Panc1 (cell line): ENCODE measurements around the gene ARHGAP25. TPM values are rescaled to one million over a fixed set of nuclear protein-coding genes. Genes with fewer than 3 reads are reported as not detected.

ENCODE experiments used
- ATAC-seq: fragments of 200-7000 bp; cut with Tn5 transposase; 2 replicates; pipeline ENCODE4 v1.9.1; 2020; ENCODE audit warnings: mild to moderate bottlenecking, moderate library complexity
- BruUV-seq: library from RNA; stranded (reverse); fragments of 400-500 nt; replicated peaks from 2 replicates; lab custom pipeline; 2021; lab: Mats Ljungman, UMichigan
- CTCF ChIA-PET: fragments of 300-600 bp; sonication (Branson Sonifier 250); formaldehyde crosslinking; loops from one replicate; lab custom pipeline; 2022; ENCODE audit warnings: antibody characterized with exemption; lab: Charles Lee
- POLR2A ChIA-PET: fragments of 300-600 bp; sonication (Branson Sonifier 250); formaldehyde crosslinking; loops from one replicate; lab custom pipeline; 2022; ENCODE audit warnings: antibody characterized with exemption; lab: Charles Lee
- DNase-seq: peaks from one replicate; pipeline ENCODE4 v3.0.0-alpha.2; 2010; ENCODE audit warnings: low read depth, low spot score
- H3K27ac ChIP-seq: 2 replicates; pipeline ENCODE4 v1.5.1; 2011; ENCODE audit warnings: mild to moderate bottlenecking, low read length, inconsistent platforms
- H3K27me3 ChIP-seq: fragments of 200-500 bp; sonication (Bioruptor generic); 2 replicates; pipeline ENCODE4 v1.6.0; 2014; ENCODE audit warnings: low read length, inconsistent platforms; ENCODE audit not compliant: control insufficient read depth, insufficient read depth
- H3K36me3 ChIP-seq: fragments of 200-500 bp; sonication (Bioruptor generic); 2 replicates; pipeline ENCODE4 v1.5.1; 2014; ENCODE audit warnings: inconsistent platforms, mild to moderate bottlenecking, low read length, moderate library complexity; ENCODE audit not compliant: control insufficient read depth, insufficient read depth
- H3K4me1 ChIP-seq: 2 replicates; pipeline ENCODE4 v1.5.1; 2011; ENCODE audit warnings: inconsistent platforms, mild to moderate bottlenecking, low read length, moderate library complexity; ENCODE audit not compliant: control insufficient read depth, insufficient read depth
- H3K4me3 ChIP-seq, 2 experiments: 2 replicates each; pipeline ENCODE4 v1.5.1; 2011 to 2012; ENCODE audit warnings: low read depth in 2 of 2, low read length in 2 of 2, mild to moderate bottlenecking in 2 of 2, inconsistent platforms in 1 of 2, moderate library complexity in 1 of 2
- H3K9me3 ChIP-seq: fragments of 200-500 bp; sonication (Bioruptor generic); 2 replicates; pipeline ENCODE4 v1.5.1; 2014; ENCODE audit warnings: low read depth, mild to moderate bottlenecking, inconsistent platforms, low read length, moderate library complexity; ENCODE audit not compliant: control insufficient read depth, insufficient read depth
- CTCF ChIP-seq: fragments of 450-650 bp; IDR thresholded peaks from 2 replicates; pipeline ENCODE4 v1.5.1; 2017; ENCODE audit warnings: mild to moderate bottlenecking
- POLR2AphosphoS5 ChIP-seq: IDR thresholded peaks from 2 replicates; pipeline ENCODE4 v1.6.1; 2012; ENCODE audit warnings: mild to moderate bottlenecking, low read depth, low read length, moderate library complexity
- REST ChIP-seq, 2 experiments: IDR thresholded peaks; 2 replicates each; pipeline ENCODE4 v1.6.1; 2011 to 2012; ENCODE audit warnings: low read depth in 2 of 2, control low read depth in 1 of 2, low read length in 1 of 2, mild to moderate bottlenecking in 1 of 2, moderate library complexity in 1 of 2; ENCODE audit not compliant: insufficient read depth in 1 of 2
- SIN3A ChIP-seq: IDR thresholded peaks from 2 replicates; pipeline ENCODE4 v1.6.1; 2012; ENCODE audit warnings: low read depth, mild to moderate bottlenecking, low read length, moderate library complexity, borderline replicate concordance; ENCODE audit not compliant: insufficient read depth
- TCF7L2 ChIP-seq: IDR thresholded peaks from 2 replicates; pipeline ENCODE4 v1.6.1; 2011; ENCODE audit warnings: mild to moderate bottlenecking, low read depth, low read length, inconsistent platforms
- in situ Hi-C: cut with HindIII; loops from 2 replicates; pipeline ENCODE4 v1.10.0; 2016; ENCODE audit warnings: low sequenced_read_pairs, low pct_unique_long_range_greater_than_20kb
- intact Hi-C: fragments of 100-400 bp; cut with micrococcal nuclease; formaldehyde crosslinking; loops from one replicate; pipeline ENCODE4 v1.10.0; 2022; ENCODE audit not compliant: unreplicated experiment
- total RNA-seq: library from RNA; stranded (reverse); gene quantifications from one replicate; pipeline ENCODE4 v1.2.1, GENCODE V29; 2021; ENCODE audit not compliant: unreplicated experiment

Gene ARHGAP25
- total RNA-seq, 1 experiment from 2014 or later: 0.49 TPM

GRCh38 chr2:68861330-68861729 is 126.7 kb downstream of the ARHGAP25 start:
- POLR2A ChIA-PET: no interaction called here
- DNase-seq (no peak), ATAC-seq (no peak)
- Histone ChIP-seq H3K4me1 (no peaks in the 10 kb centered on the region), H3K9me3 (no peaks in the 10 kb centered on the region), H3K4me3 (no peak overlapping the region), H3K27ac (no peak overlapping the region), H3K36me3 (no peaks in the 10 kb centered on the region), H3K27me3 (peaks cover 29% of the 10 kb centered on the region)
- CTCF ChIA-PET: no interaction called here
- BruUV-seq: no TSS peak
- intact Hi-C loops (no loop called here), in situ Hi-C loops (no loop called here)
- no peak for TF ChIP-seq REST (IDR thresholded peaks at IDR 0.05; ENCODE audit: insufficient read depth in 1 of 2, low read depth in 2 of 2, low read length in 1 of 2)

- Histone ChIP-seq H3K27me3 (peaks cover 18% of the 10 kb centered on the region), H3K4me1 (no peaks in the 10 kb centered on the region), H3K4me3 (no peak overlapping the region), H3K36me3 (no peaks in the 10 kb centered on the region), H3K27ac (no peak overlapping the region), H3K9me3 (no peaks in the 10 kb centered on the region)
- TF ChIP-seq POLR2AphosphoS5: no peak
- TF ChIP-seq REST (IDR thresholded peaks at IDR 0.05; ENCODE audit: insufficient read depth in 1 of 2, low read depth in 2 of 2, low read length in 1 of 2): no peak
- TF ChIP-seq SIN3A: no peak
- BruUV-seq: no TSS peak
- ATAC-seq (no peak), DNase-seq (no peak)
- CTCF ChIA-PET: no interaction called here
- POLR2A ChIA-PET: no interaction called here
- in situ Hi-C loops: no loop called here
- intact Hi-C loops: no loop called here
Observed at GRCh38 chr2:68862889-68863288, 128.3 kb downstream of the ARHGAP25 start.

- no peaks in the 10 kb centered on the region for H3K36me3 ChIP-seq
- POLR2A ChIA-PET: no interaction called here
- CTCF ChIA-PET: no interaction called here
- DNase-seq: no peak
- intact Hi-C loops: no loop called here
- H3K9me3 ChIP-seq: no peaks in the 10 kb centered on the region
- H3K27me3 ChIP-seq: peaks cover 15% of the 10 kb centered on the region
- H3K4me1 ChIP-seq: no peaks in the 10 kb centered on the region
- no peak for TF ChIP-seq SIN3A
- TF ChIP-seq CTCF: no peak
- no peak for TF ChIP-seq POLR2AphosphoS5
- no peak for TF ChIP-seq TCF7L2
- TF ChIP-seq REST (IDR thresholded peaks at IDR 0.05; ENCODE audit: insufficient read depth in 1 of 2, low read depth in 2 of 2, low read length in 1 of 2): no peak
- no peak for ATAC-seq
- in situ Hi-C loops: no loop called here
- no peak overlapping the region for H3K27ac ChIP-seq
- H3K4me3 ChIP-seq: no peak overlapping the region
- no TSS peak for BruUV-seq
Observed at GRCh38 chr2:68863996-68864395, 129.4 kb downstream of the ARHGAP25 start.
